ENCODE data around the gene ADPRH. TPM values are rescaled to one million over a fixed set of nuclear protein-coding genes. Genes with fewer than 3 reads are reported as not detected.
A peak's percentile ranks its signal among the peaks of the same experiment; 100 is the strongest.

The ADPRH gene
- total and polyA plus RNA-seq, 10 of the 15 experiments (the other 5 are each of a cell fraction or from before 2014, with no cell fraction given) = 2.3 to 32.6 (median 19.0) TPM

DNA sequence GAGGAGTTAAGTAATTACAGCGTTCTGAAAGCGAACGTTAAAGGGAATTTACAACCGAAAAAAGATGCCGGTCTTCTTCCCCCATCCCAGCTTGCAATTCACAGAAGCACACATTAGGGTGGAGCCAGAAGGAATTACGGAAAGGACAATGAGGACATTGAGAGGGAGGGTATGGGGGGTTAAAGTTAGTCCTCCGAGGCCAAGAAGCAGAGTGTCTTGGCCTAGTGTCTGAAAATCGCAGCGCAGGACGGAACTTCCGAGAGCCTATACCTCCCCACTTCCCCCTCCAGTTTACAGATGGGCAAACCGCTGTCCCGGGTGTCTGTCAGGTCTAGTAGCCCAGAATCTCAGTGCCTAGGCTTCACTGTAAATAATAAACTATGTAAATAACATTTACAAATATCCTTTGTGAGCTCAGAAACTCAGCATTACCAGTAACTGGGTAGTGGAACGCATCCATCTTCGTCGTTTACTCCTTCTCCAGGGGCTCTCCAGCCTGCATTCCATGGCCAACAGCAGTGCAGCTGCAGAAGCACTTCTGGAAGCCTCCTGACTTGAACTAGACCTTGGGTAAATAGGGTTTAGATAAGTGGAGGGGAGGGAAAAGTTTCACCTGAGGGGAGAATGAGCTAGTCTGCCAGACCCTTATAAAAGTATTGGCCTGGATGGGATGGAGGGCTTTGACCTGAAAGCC lies 922 bp downstream of the ADPRH start (continued):
- TF ChIP-seq, protein P1, sequence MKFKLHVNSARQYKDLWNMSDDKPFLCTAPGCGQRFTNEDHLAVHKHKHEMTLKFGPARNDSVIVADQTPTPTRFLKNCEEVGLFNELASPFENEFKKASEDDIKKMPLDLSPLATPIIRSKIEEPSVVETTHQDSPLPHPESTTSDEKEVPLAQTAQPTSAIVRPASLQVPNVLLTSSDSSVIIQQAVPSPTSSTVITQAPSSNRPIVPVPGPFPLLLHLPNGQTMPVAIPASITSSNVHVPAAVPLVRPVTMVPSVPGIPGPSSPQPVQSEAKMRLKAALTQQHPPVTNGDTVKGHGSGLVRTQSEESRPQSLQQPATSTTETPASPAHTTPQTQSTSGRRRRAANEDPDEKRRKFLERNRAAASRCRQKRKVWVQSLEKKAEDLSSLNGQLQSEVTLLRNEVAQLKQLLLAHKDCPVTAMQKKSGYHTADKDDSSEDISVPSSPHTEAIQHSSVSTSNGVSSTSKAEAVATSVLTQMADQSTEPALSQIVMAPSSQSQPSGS (IDR thresholded peaks at IDR 0.05; ENCODE audit: low read length) = peak; percentile 48
- TF ChIP-seq STAT1 (conservative IDR thresholded peaks at IDR 0.05) (no peak), LARP7 (IDR thresholded peaks at IDR 0.05) (no peak), RCOR1 (conservative IDR thresholded peaks at IDR 0.05; ENCODE audit: low read depth, low read length) (no peak), NR2C2 (IDR thresholded peaks at IDR 0.05; ENCODE audit: borderline replicate concordance, control insufficient read depth, insufficient read length, low read depth) (no peak), MTA2 (IDR thresholded peaks at IDR 0.05; ENCODE audit: low read depth) (peak; percentile 11; the same call in 1 of the 2 replicates), IKZF2 (IDR thresholded peaks at IDR 0.05) (no peak; a peak in 1 of 4 replicates), MYB (IDR thresholded peaks at IDR 0.05; ENCODE audit: borderline replicate concordance, low read depth, low read length) (0 out of 2 replicates have a peak, but pooled peaks have one; percentile 1), NBN (IDR thresholded peaks at IDR 0.05) (0 out of 2 replicates have a peak, but pooled peaks have one; percentile 69)
- TF ChIP-seq, protein P2, sequence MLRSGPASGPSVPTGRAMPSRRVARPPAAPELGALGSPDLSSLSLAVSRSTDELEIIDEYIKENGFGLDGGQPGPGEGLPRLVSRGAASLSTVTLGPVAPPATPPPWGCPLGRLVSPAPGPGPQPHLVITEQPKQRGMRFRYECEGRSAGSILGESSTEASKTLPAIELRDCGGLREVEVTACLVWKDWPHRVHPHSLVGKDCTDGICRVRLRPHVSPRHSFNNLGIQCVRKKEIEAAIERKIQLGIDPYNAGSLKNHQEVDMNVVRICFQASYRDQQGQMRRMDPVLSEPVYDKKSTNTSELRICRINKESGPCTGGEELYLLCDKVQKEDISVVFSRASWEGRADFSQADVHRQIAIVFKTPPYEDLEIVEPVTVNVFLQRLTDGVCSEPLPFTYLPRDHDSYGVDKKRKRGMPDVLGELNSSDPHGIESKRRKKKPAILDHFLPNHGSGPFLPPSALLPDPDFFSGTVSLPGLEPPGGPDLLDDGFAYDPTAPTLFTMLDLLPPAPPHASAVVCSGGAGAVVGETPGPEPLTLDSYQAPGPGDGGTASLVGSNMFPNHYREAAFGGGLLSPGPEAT (IDR thresholded peaks at IDR 0.05; ENCODE audit: low read depth) = no peak
- TF ChIP-seq, protein P3, sequence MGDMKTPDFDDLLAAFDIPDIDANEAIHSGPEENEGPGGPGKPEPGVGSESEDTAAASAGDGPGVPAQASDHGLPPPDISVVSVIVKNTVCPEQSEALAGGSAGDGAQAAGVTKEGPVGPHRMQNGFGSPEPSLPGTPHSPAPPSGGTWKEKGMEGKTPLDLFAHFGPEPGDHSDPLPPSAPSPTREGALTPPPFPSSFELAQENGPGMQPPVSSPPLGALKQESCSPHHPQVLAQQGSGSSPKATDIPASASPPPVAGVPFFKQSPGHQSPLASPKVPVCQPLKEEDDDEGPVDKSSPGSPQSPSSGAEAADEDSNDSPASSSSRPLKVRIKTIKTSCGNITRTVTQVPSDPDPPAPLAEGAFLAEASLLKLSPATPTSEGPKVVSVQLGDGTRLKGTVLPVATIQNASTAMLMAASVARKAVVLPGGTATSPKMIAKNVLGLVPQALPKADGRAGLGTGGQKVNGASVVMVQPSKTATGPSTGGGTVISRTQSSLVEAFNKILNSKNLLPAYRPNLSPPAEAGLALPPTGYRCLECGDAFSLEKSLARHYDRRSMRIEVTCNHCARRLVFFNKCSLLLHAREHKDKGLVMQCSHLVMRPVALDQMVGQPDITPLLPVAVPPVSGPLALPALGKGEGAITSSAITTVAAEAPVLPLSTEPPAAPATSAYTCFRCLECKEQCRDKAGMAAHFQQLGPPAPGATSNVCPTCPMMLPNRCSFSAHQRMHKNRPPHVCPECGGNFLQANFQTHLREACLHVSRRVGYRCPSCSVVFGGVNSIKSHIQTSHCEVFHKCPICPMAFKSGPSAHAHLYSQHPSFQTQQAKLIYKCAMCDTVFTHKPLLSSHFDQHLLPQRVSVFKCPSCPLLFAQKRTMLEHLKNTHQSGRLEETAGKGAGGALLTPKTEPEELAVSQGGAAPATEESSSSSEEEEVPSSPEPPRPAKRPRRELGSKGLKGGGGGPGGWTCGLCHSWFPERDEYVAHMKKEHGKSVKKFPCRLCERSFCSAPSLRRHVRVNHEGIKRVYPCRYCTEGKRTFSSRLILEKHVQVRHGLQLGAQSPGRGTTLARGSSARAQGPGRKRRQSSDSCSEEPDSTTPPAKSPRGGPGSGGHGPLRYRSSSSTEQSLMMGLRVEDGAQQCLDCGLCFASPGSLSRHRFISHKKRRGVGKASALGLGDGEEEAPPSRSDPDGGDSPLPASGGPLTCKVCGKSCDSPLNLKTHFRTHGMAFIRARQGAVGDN (IDR thresholded peaks at IDR 0.05) = no peak; the same call in 1 of the 2 replicates
- TF ChIP-seq, protein P4, sequence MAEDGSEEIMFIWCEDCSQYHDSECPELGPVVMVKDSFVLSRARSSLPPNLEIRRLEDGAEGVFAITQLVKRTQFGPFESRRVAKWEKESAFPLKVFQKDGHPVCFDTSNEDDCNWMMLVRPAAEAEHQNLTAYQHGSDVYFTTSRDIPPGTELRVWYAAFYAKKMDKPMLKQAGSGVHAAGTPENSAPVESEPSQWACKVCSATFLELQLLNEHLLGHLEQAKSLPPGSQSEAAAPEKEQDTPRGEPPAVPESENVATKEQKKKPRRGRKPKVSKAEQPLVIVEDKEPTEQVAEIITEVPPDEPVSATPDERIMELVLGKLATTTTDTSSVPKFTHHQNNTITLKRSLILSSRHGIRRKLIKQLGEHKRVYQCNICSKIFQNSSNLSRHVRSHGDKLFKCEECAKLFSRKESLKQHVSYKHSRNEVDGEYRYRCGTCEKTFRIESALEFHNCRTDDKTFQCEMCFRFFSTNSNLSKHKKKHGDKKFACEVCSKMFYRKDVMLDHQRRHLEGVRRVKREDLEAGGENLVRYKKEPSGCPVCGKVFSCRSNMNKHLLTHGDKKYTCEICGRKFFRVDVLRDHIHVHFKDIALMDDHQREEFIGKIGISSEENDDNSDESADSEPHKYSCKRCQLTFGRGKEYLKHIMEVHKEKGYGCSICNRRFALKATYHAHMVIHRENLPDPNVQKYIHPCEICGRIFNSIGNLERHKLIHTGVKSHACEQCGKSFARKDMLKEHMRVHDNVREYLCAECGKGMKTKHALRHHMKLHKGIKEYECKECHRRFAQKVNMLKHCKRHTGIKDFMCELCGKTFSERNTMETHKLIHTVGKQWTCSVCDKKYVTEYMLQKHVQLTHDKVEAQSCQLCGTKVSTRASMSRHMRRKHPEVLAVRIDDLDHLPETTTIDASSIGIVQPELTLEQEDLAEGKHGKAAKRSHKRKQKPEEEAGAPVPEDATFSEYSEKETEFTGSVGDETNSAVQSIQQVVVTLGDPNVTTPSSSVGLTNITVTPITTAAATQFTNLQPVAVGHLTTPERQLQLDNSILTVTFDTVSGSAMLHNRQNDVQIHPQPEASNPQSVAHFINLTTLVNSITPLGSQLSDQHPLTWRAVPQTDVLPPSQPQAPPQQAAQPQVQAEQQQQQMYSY (CRISPR knock-in tag; IDR thresholded peaks at IDR 0.05) = no peak
